Fibroblast of the aortic adventitia (primary cell): Measurements from ENCODE around the gene SPIN2B. TPM values are rescaled to one million over a fixed set of nuclear protein-coding genes. Genes with fewer than 3 reads are reported as not detected.
"Not testable (repeated sequence)": the region's sequence is repeated elsewhere in the genome, so short reads cannot be mapped to it uniquely, and the experiment has no call there.

ENCODE experiments used
- DNase-seq: peaks from one replicate; pipeline ENCODE4 v3.0.0-alpha.2; 2010; ENCODE audit warnings: low read depth
- H3K4me3 ChIP-seq: 2 replicates; pipeline ENCODE4 v1.5.1; 2011; ENCODE audit warnings: low read depth, mild to moderate bottlenecking, control low read depth, low read length, moderate library complexity
- CTCF ChIP-seq: IDR thresholded peaks from 2 replicates; pipeline ENCODE4 v1.5.1; 2011; ENCODE audit warnings: mild to moderate bottlenecking, low read length, control low read depth, inconsistent platforms; ENCODE audit not compliant: insufficient read depth
- total RNA-seq: library from RNA; depleted of rRNA; stranded (reverse); fragments of >200 nt; gene quantifications from 2 replicates; pipeline ENCODE4 v1.2.3, GENCODE V29; 2012; ENCODE audit warnings: low replicate concordance

Gene SPIN2B
- total RNA-seq, 1 donor, result 9.4 TPM

- no peak for TF ChIP-seq CTCF
- H3K4me3 ChIP-seq, result no peak overlapping the region
- DNase-seq, result no peak
Observed at GRCh38 chrX:57104921-57105398, 16.4 kb downstream of the SPIN2B start.

GRCh38 chrX:57104406-57104805 lies 16.9 kb downstream of the SPIN2B start:
- no peak for DNase-seq
- TF ChIP-seq CTCF, result no peak
- no peak overlapping the region for H3K4me3 ChIP-seq

GRCh38 chrX:57103489-57103888 lies 17.9 kb downstream of the SPIN2B start:
- no peak for DNase-seq
- no peak for TF ChIP-seq CTCF
- no peak overlapping the region for H3K4me3 ChIP-seq

- H3K4me3 ChIP-seq, DNase-seq: not testable (repeated sequence)
Observed at GRCh38 chrX:57102918-57103317, 18.4 kb downstream of the SPIN2B start.

GRCh38 chrX:57083143-57083542 lies 38.2 kb downstream of the SPIN2B start:
- TF ChIP-seq CTCF, result no peak
- no peak overlapping the region for H3K4me3 ChIP-seq
- DNase-seq, result no peak

GRCh38 chrX:57074458-57074857 lies 46.9 kb downstream of the SPIN2B start:
- no peak for TF ChIP-seq CTCF
- H3K4me3 ChIP-seq, result no peak overlapping the region
- no peak for DNase-seq

- no peak overlapping the region for H3K4me3 ChIP-seq
- TF ChIP-seq CTCF, result no peak
- no peak for DNase-seq
Observed at GRCh38 chrX:57070185-57070984, 51.0 kb downstream of the SPIN2B start.

Other genes with a start within 250 kb of the SPIN2B start
- 10.0 TPM in 2 replicates for gene SPIN3, start 126.0 kb downstream of the SPIN2B start, total RNA-seq
- gene SPIN2A, start 15.8 kb upstream of the SPIN2B start, total RNA-seq, result 0.63 TPM in 1 of 2 replicates, not detected in the other
- under 0.01 TPM in 1 of 2 replicates, not detected in the other for gene FAAH2, start 165.2 kb upstream of the SPIN2B start, total RNA-seq